GM21390 (cell line): ENCODE data around the gene SSMEM1.
"Not testable (repeated sequence)": the region's sequence is repeated elsewhere in the genome, so short reads cannot be mapped to it uniquely, and the experiment has no call there.

Source experiments
- ATAC-seq: cut with Tn5 transposase; IDR thresholded peaks from one replicate; pipeline ENCODE4 v1.9.1; 2021; ENCODE audit not compliant: unreplicated experiment

Gene SSMEM1

GRCh38 chr7:130207642-130208041 is at the start of gene SSMEM1:
Gene SSMEM1, plus strand, starts transcription at chr7:130207860. Its CDS starts 51 bp downstream, at chr7:130207911.
- ATAC-seq: no peak

GRCh38 chr7:130160023-130160422 is 47.6 kb upstream of the SSMEM1 start:
- no peak for ATAC-seq

- no peak for ATAC-seq
Observed at GRCh38 chr7:130160455-130160854, 47.2 kb upstream of the SSMEM1 start.

GRCh38 chr7:130162196-130162595 is 45.5 kb upstream of the SSMEM1 start:
- no peak for ATAC-seq

GRCh38 chr7:130174237-130174959 is 33.3 kb upstream of the SSMEM1 start:
- ATAC-seq: no peak

- no peak for ATAC-seq
Observed at GRCh38 chr7:130178251-130178650, 29.4 kb upstream of the SSMEM1 start.

GRCh38 chr7:130179631-130180030 is 28.0 kb upstream of the SSMEM1 start:
- ATAC-seq: no peak

GRCh38 chr7:130180571-130181262 is 26.9 kb upstream of the SSMEM1 start:
- no peak for ATAC-seq

GRCh38 chr7:130181263-130181605 is 26.4 kb upstream of the SSMEM1 start:
- ATAC-seq: no peak

GRCh38 chr7:130182990-130183389 is 24.7 kb upstream of the SSMEM1 start:
- peak; percentile 91 for ATAC-seq

- ATAC-seq: not testable (repeated sequence)
Observed at GRCh38 chr7:130184349-130184748, 23.3 kb upstream of the SSMEM1 start.

GRCh38 chr7:130187360-130187759 is 20.3 kb upstream of the SSMEM1 start:
- no peak for ATAC-seq

GRCh38 chr7:130189343-130189742 is 18.3 kb upstream of the SSMEM1 start:
- ATAC-seq: no peak

- ATAC-seq: no peak
Observed at GRCh38 chr7:130191791-130192190, 15.9 kb upstream of the SSMEM1 start.

GRCh38 chr7:130195396-130195795 is 12.3 kb upstream of the SSMEM1 start:
- ATAC-seq: no peak

GRCh38 chr7:130196476-130196875 is 11.2 kb upstream of the SSMEM1 start:
- no peak for ATAC-seq

GRCh38 chr7:130197094-130197493 is 10.6 kb upstream of the SSMEM1 start:
- no peak for ATAC-seq

GRCh38 chr7:130201796-130202195 is 5.9 kb upstream of the SSMEM1 start:
- ATAC-seq: no peak

- ATAC-seq: peak; percentile 99
Observed at GRCh38 chr7:130205084-130205947, 2.3 kb upstream of the SSMEM1 start, which contains the start of gene TMEM209. Gene TMEM209, minus strand, starts transcription at chr7:130205406. Its CDS starts 31 bp downstream, at chr7:130205375.

GRCh38 chr7:130207033-130207432 is 627 bp upstream of the SSMEM1 start:
- no peak for ATAC-seq

GRCh38 chr7:130208516-130208915 is 856 bp downstream of the SSMEM1 start:
- no peak for ATAC-seq
